ENCODE data around the gene ZBTB44. TPM values are rescaled to one million over a fixed set of nuclear protein-coding genes. Genes with fewer than 3 reads are reported as not detected.
"Not testable (repeated sequence)": the region's sequence is repeated elsewhere in the genome, so short reads cannot be mapped to it uniquely, and the experiment has no call there.

The ZBTB44 gene
- total RNA-seq, 4 donors from 2014 or later, result 23.1 to 76.7 (median 33.0) TPM

GRCh38 chr11:130194241-130195023 is 120.3 kb downstream of the ZBTB44 start:
- H3K27me3 ChIP-seq, result no peaks in the 10 kb centered on the region
- TF ChIP-seq CTCF (IDR thresholded peaks at IDR 0.05) (no peak), POLR2A (IDR thresholded peaks at IDR 0.05) (no peak)
- no peak overlapping the region for H3K27ac ChIP-seq
- 83 to 86% methylated on average over 8 to 15 of the region's 21 CpGs for WGBS, 2 donors
- no peak overlapping the region for H3K4me3 ChIP-seq
- H3K9me3 ChIP-seq, result no peaks in the 10 kb centered on the region
- DNase-seq, result no peak
- peaks cover 0 to 4% (median 0%) of the 10 kb centered on the region in 3 donors for H3K4me1 ChIP-seq
- H3K36me3 ChIP-seq, result peaks cover 14 to 100% (median 17%) of the 10 kb centered on the region in 3 donors
- intact Hi-C loops (cut with DNase I), result no loop called here

- intact Hi-C loops (cut with DNase I); H3K27me3 ChIP-seq; H3K4me3 ChIP-seq; H3K4me1 ChIP-seq; H3K27ac ChIP-seq; H3K9me3 ChIP-seq; DNase-seq: not testable (repeated sequence)
- peaks cover 12 to 100% (median 14%) of the 10 kb centered on the region in 3 donors for H3K36me3 ChIP-seq
- 88 to 93% methylated on average over 9 to 11 of the region's 14 CpGs for WGBS, 2 donors
Observed at GRCh38 chr11:130193551-130193950, 121.2 kb downstream of the ZBTB44 start.

- H3K4me1 ChIP-seq, result peaks cover 0 to 10% (median under 1%) of the 10 kb centered on the region in 3 donors
- no peak overlapping the region for H3K4me3 ChIP-seq
- no peak overlapping the region for H3K27ac ChIP-seq
- intact Hi-C loops (cut with DNase I), result no loop called here
- H3K27me3 ChIP-seq, result no peaks in the 10 kb centered on the region
- peaks cover 7 to 96% (median 12%) of the 10 kb centered on the region in 3 donors for H3K36me3 ChIP-seq
- DNase-seq, result no peak
- H3K9me3 ChIP-seq, result no peaks in the 10 kb centered on the region
- 83 to 85% methylated on average over 4 of the region's 4 CpGs for WGBS, 2 donors
- no peak for TF ChIP-seq POLR2A (IDR thresholded peaks at IDR 0.05)
- TF ChIP-seq CTCF (IDR thresholded peaks at IDR 0.05), result no peak
Observed at GRCh38 chr11:130192845-130193267, 121.9 kb downstream of the ZBTB44 start.

GRCh38 chr11:130191896-130192295 is 122.8 kb downstream of the ZBTB44 start:
- no peak for TF ChIP-seq CTCF (IDR thresholded peaks at IDR 0.05)
- no peak for TF ChIP-seq POLR2A (IDR thresholded peaks at IDR 0.05)
- intact Hi-C loops (cut with DNase I), result no loop called here
- WGBS, 2 donors, result 89 to 92% methylated on average over 14 of the region's 14 CpGs
- H3K4me3 ChIP-seq, result no peak overlapping the region
- H3K27me3 ChIP-seq, result no peaks in the 10 kb centered on the region
- no peak for DNase-seq
- no peaks in the 10 kb centered on the region for H3K9me3 ChIP-seq
- H3K4me1 ChIP-seq, result peaks cover 0 to 20% (median 6%) of the 10 kb centered on the region in 3 donors
- H3K36me3 ChIP-seq, result peaks cover 0 to 87% (median 7%) of the 10 kb centered on the region in 3 donors
- no peak overlapping the region for H3K27ac ChIP-seq

GRCh38 chr11:130190371-130190881 is 124.3 kb downstream of the ZBTB44 start:
- Histone ChIP-seq H3K4me3 (no peak overlapping the region), H3K9me3 (no peaks in the 10 kb centered on the region), H3K4me1 (peaks cover 0 to 20% (median 6%) of the 10 kb centered on the region in 3 donors), H3K27me3 (no peaks in the 10 kb centered on the region), H3K27ac (peak overlapping the region in 3 of 4 donors; percentile 7 to 32 (median 18)), H3K36me3 (peaks cover 0 to 72% (median 7%) of the 10 kb centered on the region in 3 donors)
- no peak for DNase-seq
- TF ChIP-seq POLR2A (IDR thresholded peaks at IDR 0.05), result no peak
- TF ChIP-seq CTCF (IDR thresholded peaks at IDR 0.05), result no peak
- WGBS, 2 donors, result 89 to 94% methylated on average over 15 to 16 of the region's 29 CpGs
- intact Hi-C loops (cut with DNase I), result no loop called here

All from esophagus squamous epithelium (tissue), 5 donors.